ENCODE measurements around the gene ARFGAP2.

- no peak for TF ChIP-seq POLR2A (IDR thresholded peaks at IDR 0.05)
- no peak for TF ChIP-seq CTCF (IDR thresholded peaks at IDR 0.05)
Measured at GRCh38 chr11:47201015-47201414, 24.3 kb upstream of the ARFGAP2 start.
